SU-DHL-6 (cell line): ENCODE data around the gene CAB39.

ENCODE experiments used
- H2AFZ ChIP-seq: fragments of 200-600 bp; sonication (generic); 2 replicates; pipeline ENCODE4 v1.6.1; 2014; ENCODE audit warnings: low read depth, mild to moderate bottlenecking, moderate library complexity, mixed read lengths, antibody characterized with exemption, low read length; ENCODE audit not compliant: severe bottlenecking
- H3F3A ChIP-seq: fragments of 200-600 bp; shearing (Covaris generic); 2 replicates; pipeline ENCODE4 v1.6.0; 2016; ENCODE audit warnings: antibody characterized with exemption, mild to moderate bottlenecking; ENCODE audit not compliant: insufficient read depth
- H3K27ac ChIP-seq: fragments of 200-600 bp; sonication (generic); 2 replicates; pipeline ENCODE4 v1.5.1; 2016; ENCODE audit warnings: low read depth, mild to moderate bottlenecking, low read length, moderate library complexity, mixed read lengths
- H3K27me3 ChIP-seq: fragments of 200-600 bp; sonication (generic), shearing (Covaris generic); 2 replicates; pipeline ENCODE4 v1.6.0; 2014; ENCODE audit warnings: mild to moderate bottlenecking, low read length
- H3K36me3 ChIP-seq: fragments of 200-600 bp; sonication (generic); 2 replicates; pipeline ENCODE4 v1.6.1; 2014; ENCODE audit warnings: mild to moderate bottlenecking, low read length, mixed read lengths
- H3K4me2 ChIP-seq: fragments of 300-600, 200-600 bp; shearing (Covaris generic), sonication (generic); 2 replicates; pipeline ENCODE4 v1.6.0; 2014; ENCODE audit warnings: low read length, low read depth, mild to moderate bottlenecking; ENCODE audit not compliant: poor library complexity, severe bottlenecking
- H3K4me3 ChIP-seq: fragments of 200-600 bp; sonication (generic); 2 replicates; pipeline ENCODE4 v1.5.1; 2014; ENCODE audit warnings: antibody characterized with exemption, low read length, mild to moderate bottlenecking, mixed read lengths; ENCODE audit not compliant: insufficient read depth, poor library complexity, severe bottlenecking
- H3K79me2 ChIP-seq: fragments of 200-600 bp; sonication (generic); 2 replicates; pipeline ENCODE4 v1.6.1; 2014; ENCODE audit warnings: mild to moderate bottlenecking, low read length, moderate library complexity; ENCODE audit not compliant: insufficient read depth
- H3K9ac ChIP-seq: fragments of 200-600 bp; sonication (generic); 2 replicates; pipeline ENCODE4 v1.7.0; 2014; ENCODE audit warnings: mild to moderate bottlenecking, low read length
- H3K9me2 ChIP-seq: fragments of 200-600 bp; sonication (generic); replicated peaks from 2 replicates; pipeline ENCODE4 v1.6.1; 2014; ENCODE audit warnings: low read length; ENCODE audit not compliant: insufficient read depth
- H3K9me3 ChIP-seq: fragments of 200-600 bp; sonication (generic); 2 replicates; pipeline ENCODE4 v1.6.1; 2014; ENCODE audit warnings: low read length, mixed read lengths; ENCODE audit not compliant: insufficient read depth
- H4K20me1 ChIP-seq: fragments of 200-600 bp; sonication (generic); 2 replicates; pipeline ENCODE4 v1.6.1; 2014; ENCODE audit warnings: low read depth, mild to moderate bottlenecking, antibody characterized with exemption, low read length, moderate library complexity, mixed read lengths
- EZH2phosphoT487 ChIP-seq: fragments of 200-600 bp; sonication (generic), shearing (Covaris generic); conservative IDR thresholded peaks from 2 replicates; pipeline ENCODE4 v1.6.1; 2018; ENCODE audit warnings: mild to moderate bottlenecking, antibody characterized with exemption, low read length, moderate library complexity, mixed read lengths
- TF ChIP-seq, protein P1 (sequence below): fragments of 200-600 bp; sonication (generic); IDR thresholded peaks from one replicate; pipeline ENCODE4 v1.5.1; 2017; ENCODE audit warnings: antibody characterized with exemption, mild to moderate bottlenecking, low read length, moderate library complexity; ENCODE audit not compliant: insufficient read depth, poor library complexity, severe bottlenecking

CAB39 gene

DNA sequence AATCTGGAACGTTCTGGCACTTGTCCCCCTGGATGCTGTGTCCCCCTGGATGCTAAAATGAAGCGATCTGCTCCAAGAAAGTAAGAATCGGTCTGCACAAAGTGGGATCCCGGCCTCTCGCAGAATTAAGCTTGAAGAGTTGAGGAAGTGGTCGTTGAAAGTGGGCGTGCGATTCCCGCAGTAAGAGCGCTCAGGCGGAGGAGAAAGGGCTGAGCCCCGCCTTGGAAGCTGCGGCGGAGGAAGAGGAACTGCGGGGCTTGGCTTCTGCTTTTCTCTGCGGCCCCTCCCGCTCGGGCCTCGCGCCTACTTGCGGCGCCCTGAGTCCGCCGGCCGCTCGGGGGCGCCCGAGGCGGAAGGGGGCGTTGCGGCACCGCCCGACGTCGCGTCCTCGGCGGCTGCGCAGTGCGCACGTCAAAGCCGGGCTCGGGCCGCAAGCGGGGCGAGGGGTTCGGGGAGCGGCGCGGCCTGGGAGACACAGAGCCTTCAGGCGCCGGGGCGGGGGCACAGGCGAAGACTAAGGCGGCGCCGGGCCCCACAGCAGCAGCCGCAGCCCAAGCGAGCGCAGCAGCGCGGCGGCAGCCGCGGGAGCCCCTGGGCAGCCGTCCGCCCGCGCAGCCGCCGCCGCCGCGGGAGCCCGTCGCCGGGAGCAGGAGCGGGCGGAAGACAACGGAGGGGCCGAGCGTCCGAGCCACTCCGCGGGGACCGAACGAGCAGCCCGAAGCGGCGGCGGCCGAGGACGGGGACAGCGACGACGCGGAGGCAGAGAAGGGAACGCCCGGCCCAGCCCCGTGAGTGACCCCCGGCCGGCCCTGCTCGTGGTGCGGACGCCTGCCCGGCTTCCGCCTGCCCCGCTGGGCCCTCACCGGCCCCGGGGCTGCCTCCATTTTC, at the start of gene CAB39:
Gene CAB39, plus strand, starts transcription at position 400 of the 888 bp plus-strand sequence. CDS start 47,160 bp downstream, outside the sequence.
- no peaks in the 10 kb centered on the region for H3K36me3 ChIP-seq
- H3K27ac ChIP-seq = peak within 1 kb of the TSS; percentile 61
- peaks cover 16% of the 10 kb centered on the region for H4K20me1 ChIP-seq
- H2AFZ ChIP-seq = peak within 1 kb of the TSS; percentile 81
- H3K4me2 ChIP-seq = peak within 1 kb of the TSS; percentile 98
- H3K9ac ChIP-seq = peak within 1 kb of the TSS; percentile 85
- H3K9me3 ChIP-seq = no peaks in the 10 kb centered on the region
- peaks cover 6% of the 10 kb centered on the region; the same call in 1 of the 2 replicates for H3F3A ChIP-seq
- TF ChIP-seq, protein P1, sequence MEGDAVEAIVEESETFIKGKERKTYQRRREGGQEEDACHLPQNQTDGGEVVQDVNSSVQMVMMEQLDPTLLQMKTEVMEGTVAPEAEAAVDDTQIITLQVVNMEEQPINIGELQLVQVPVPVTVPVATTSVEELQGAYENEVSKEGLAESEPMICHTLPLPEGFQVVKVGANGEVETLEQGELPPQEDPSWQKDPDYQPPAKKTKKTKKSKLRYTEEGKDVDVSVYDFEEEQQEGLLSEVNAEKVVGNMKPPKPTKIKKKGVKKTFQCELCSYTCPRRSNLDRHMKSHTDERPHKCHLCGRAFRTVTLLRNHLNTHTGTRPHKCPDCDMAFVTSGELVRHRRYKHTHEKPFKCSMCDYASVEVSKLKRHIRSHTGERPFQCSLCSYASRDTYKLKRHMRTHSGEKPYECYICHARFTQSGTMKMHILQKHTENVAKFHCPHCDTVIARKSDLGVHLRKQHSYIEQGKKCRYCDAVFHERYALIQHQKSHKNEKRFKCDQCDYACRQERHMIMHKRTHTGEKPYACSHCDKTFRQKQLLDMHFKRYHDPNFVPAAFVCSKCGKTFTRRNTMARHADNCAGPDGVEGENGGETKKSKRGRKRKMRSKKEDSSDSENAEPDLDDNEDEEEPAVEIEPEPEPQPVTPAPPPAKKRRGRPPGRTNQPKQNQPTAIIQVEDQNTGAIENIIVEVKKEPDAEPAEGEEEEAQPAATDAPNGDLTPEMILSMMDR = peak; percentile 74
- TF ChIP-seq EZH2phosphoT487 = no peak
- no peaks in the 10 kb centered on the region for H3K9me2 ChIP-seq
- H3K27me3 ChIP-seq = no peaks in the 10 kb centered on the region
- H3K79me2 ChIP-seq = peaks cover 48% of the 10 kb centered on the region
- H3K4me3 ChIP-seq = peak within 1 kb of the TSS; percentile 94

DNA sequence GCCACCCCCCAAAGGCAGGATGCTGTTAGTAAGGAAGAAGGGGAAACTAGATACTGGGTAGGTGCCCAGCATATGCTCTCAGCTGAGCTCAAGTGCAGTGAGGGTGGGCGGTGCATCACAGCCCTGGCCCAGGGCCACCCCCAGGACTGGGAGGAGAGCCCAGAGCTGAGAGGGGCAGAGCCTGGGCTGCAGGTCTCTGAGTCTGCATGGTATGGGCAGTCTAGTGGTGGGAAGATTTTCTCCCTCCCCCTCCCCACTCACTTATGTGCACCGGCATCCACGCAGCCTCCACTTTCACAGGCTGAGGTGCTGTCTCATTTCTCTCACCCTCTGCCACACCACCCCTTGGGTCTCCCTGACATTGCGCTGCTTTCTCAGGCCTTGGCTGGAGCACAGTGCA, 48.5 kb upstream of the CAB39 start:
- no peaks in the 10 kb centered on the region for H3K9me3 ChIP-seq
- TF ChIP-seq, protein P1 = no peak
- TF ChIP-seq EZH2phosphoT487 = no peak
- H3K4me3 ChIP-seq = no peak overlapping the region
- no peak overlapping the region for H3K4me2 ChIP-seq
- H3K27me3 ChIP-seq = no peaks in the 10 kb centered on the region
- no peaks in the 10 kb centered on the region for H4K20me1 ChIP-seq
- no peak overlapping the region for H2AFZ ChIP-seq
- no peaks in the 10 kb centered on the region for H3K79me2 ChIP-seq
- H3K36me3 ChIP-seq = no peaks in the 10 kb centered on the region
- no peaks in the 10 kb centered on the region; the same call in 1 of the 2 replicates for H3F3A ChIP-seq
- no peak overlapping the region for H3K27ac ChIP-seq
- no peaks in the 10 kb centered on the region for H3K9me2 ChIP-seq
- H3K9ac ChIP-seq = no peak overlapping the region

DNA sequence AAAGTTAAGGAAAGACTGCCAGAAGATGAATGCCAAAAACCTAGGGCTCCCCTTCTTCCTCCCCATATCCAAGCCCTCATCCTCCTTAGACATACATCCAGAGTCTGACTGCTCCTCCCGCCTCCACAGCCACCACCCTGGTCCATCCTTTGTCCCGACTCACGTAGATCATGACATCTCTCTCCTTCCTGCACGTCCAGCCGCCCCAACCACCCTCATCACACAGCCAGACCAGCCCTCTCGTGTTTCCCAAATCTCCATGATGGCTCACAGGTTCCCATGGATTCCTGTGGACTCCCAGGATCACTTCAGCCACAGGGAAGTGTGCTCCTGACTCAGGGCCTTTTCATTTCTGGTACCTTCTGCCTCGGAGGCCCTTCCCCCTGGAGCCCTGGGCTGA, 47.8 kb upstream of the CAB39 start:
- TF ChIP-seq, protein P1 = no peak
- TF ChIP-seq EZH2phosphoT487 = no peak
- no peak overlapping the region for H3K9ac ChIP-seq
- H3K9me3 ChIP-seq = no peaks in the 10 kb centered on the region
- no peaks in the 10 kb centered on the region for H3K9me2 ChIP-seq
- H3F3A ChIP-seq = peaks cover 3% of the 10 kb centered on the region; the same call in 1 of the 2 replicates
- H3K27me3 ChIP-seq = no peaks in the 10 kb centered on the region
- no peak overlapping the region for H3K27ac ChIP-seq
- no peaks in the 10 kb centered on the region for H3K79me2 ChIP-seq
- no peaks in the 10 kb centered on the region for H3K36me3 ChIP-seq
- H2AFZ ChIP-seq = no peak overlapping the region
- no peaks in the 10 kb centered on the region for H4K20me1 ChIP-seq
- H3K4me2 ChIP-seq = no peak overlapping the region
- no peak overlapping the region for H3K4me3 ChIP-seq
